ENCODE measurements around the gene SUPT20HL2. TPM values are rescaled to one million over a fixed set of nuclear protein-coding genes. Genes with fewer than 3 reads are reported as not detected.
"Not testable (repeated sequence)": the region's sequence is repeated elsewhere in the genome, so short reads cannot be mapped to it uniquely, and the experiment has no call there.

Gene SUPT20HL2
- total and polyA plus RNA-seq, 2 donors (not counting 3 experiments of a cell fraction or from before 2014, with no cell fraction given) = not detected

GRCh38 chrX:24310916-24311315 is 3.0 kb downstream of the SUPT20HL2 start:
- H2AFZ ChIP-seq (ENCODE audit: low read depth, low read length); H4K20me1 ChIP-seq (replicated peaks; ENCODE audit: control insufficient read depth, extremely low read depth, insufficient read depth, low read length); H3K4me1 ChIP-seq (ENCODE audit: control insufficient read depth, extremely low read depth, insufficient read depth, low read length); H3K27ac ChIP-seq (ENCODE audit: insufficient read depth, low read depth, low read length); H3K27me3 ChIP-seq (ENCODE audit: control insufficient read depth in 2 of 2, insufficient read depth in 2 of 2, low read length in 2 of 2); dilution Hi-C loops (cut with MboI; ENCODE audit: extremely low pct_ligation_motif_present, low sequenced_read_pairs); H3K4me2 ChIP-seq (ENCODE audit: insufficient read depth, low read length); BruUV-seq (replicated peaks); POLR2A ChIA-PET; intact Hi-C loops (cut with micrococcal nuclease); FAIRE-seq; H3K4me3 ChIP-seq (replicated peaks in 1 of 3; ENCODE audit: insufficient read depth in 1 of 3, low read depth in 1 of 3, low read length in 3 of 3); DNase-seq (ENCODE audit: low read depth, low spot score); CTCF ChIA-PET; H3K9me1 ChIP-seq (replicated peaks; ENCODE audit: control insufficient read depth, extremely low read depth, insufficient read depth, low read length); H3K36me3 ChIP-seq (ENCODE audit: control insufficient read depth in 2 of 2, extremely low read depth in 1 of 2, insufficient read depth in 2 of 2, low read length in 2 of 2); H3K9ac ChIP-seq (replicated peaks; ENCODE audit: extremely low read depth, insufficient read depth, low read length); H3K9me3 ChIP-seq (replicated peaks; ENCODE audit: control insufficient read depth, insufficient read depth, low read length); H3K79me2 ChIP-seq (ENCODE audit: control insufficient read depth, insufficient read depth, low read length): not testable (repeated sequence)

GRCh38 chrX:24309580-24310374 is 4.1 kb downstream of the SUPT20HL2 start:
- H3K9me3 ChIP-seq (replicated peaks; ENCODE audit: control insufficient read depth, insufficient read depth, low read length); H3K4me3 ChIP-seq (replicated peaks in 1 of 3; ENCODE audit: insufficient read depth in 1 of 3, low read depth in 1 of 3, low read length in 3 of 3); DNase-seq (ENCODE audit: low read depth, low spot score); dilution Hi-C loops (cut with MboI; ENCODE audit: extremely low pct_ligation_motif_present, low sequenced_read_pairs); H2AFZ ChIP-seq (ENCODE audit: low read depth, low read length); intact Hi-C loops (cut with micrococcal nuclease); H3K27me3 ChIP-seq (ENCODE audit: control insufficient read depth in 2 of 2, insufficient read depth in 2 of 2, low read length in 2 of 2); H3K4me1 ChIP-seq (ENCODE audit: control insufficient read depth, extremely low read depth, insufficient read depth, low read length); H3K36me3 ChIP-seq (ENCODE audit: control insufficient read depth in 2 of 2, extremely low read depth in 1 of 2, insufficient read depth in 2 of 2, low read length in 2 of 2); H3K79me2 ChIP-seq (ENCODE audit: control insufficient read depth, insufficient read depth, low read length); H3K9ac ChIP-seq (replicated peaks; ENCODE audit: extremely low read depth, insufficient read depth, low read length); H4K20me1 ChIP-seq (replicated peaks; ENCODE audit: control insufficient read depth, extremely low read depth, insufficient read depth, low read length); POLR2A ChIA-PET; BruUV-seq (replicated peaks); H3K9me1 ChIP-seq (replicated peaks; ENCODE audit: control insufficient read depth, extremely low read depth, insufficient read depth, low read length); H3K4me2 ChIP-seq (ENCODE audit: insufficient read depth, low read length); CTCF ChIA-PET; H3K27ac ChIP-seq (ENCODE audit: insufficient read depth, low read depth, low read length): not testable (repeated sequence)
- FAIRE-seq = peak; percentile 52

- CTCF ChIA-PET; dilution Hi-C loops (cut with MboI; ENCODE audit: extremely low pct_ligation_motif_present, low sequenced_read_pairs); H3K79me2 ChIP-seq (ENCODE audit: control insufficient read depth, insufficient read depth, low read length); DNase-seq (ENCODE audit: low read depth, low spot score); H3K4me3 ChIP-seq (replicated peaks in 1 of 3; ENCODE audit: insufficient read depth in 1 of 3, low read depth in 1 of 3, low read length in 3 of 3); H3K4me1 ChIP-seq (ENCODE audit: control insufficient read depth, extremely low read depth, insufficient read depth, low read length); H3K9me1 ChIP-seq (replicated peaks; ENCODE audit: control insufficient read depth, extremely low read depth, insufficient read depth, low read length); POLR2A ChIA-PET; H2AFZ ChIP-seq (ENCODE audit: low read depth, low read length); intact Hi-C loops (cut with micrococcal nuclease); H3K9ac ChIP-seq (replicated peaks; ENCODE audit: extremely low read depth, insufficient read depth, low read length); H3K36me3 ChIP-seq (ENCODE audit: control insufficient read depth in 2 of 2, extremely low read depth in 1 of 2, insufficient read depth in 2 of 2, low read length in 2 of 2); H4K20me1 ChIP-seq (replicated peaks; ENCODE audit: control insufficient read depth, extremely low read depth, insufficient read depth, low read length); H3K27me3 ChIP-seq (ENCODE audit: control insufficient read depth in 2 of 2, insufficient read depth in 2 of 2, low read length in 2 of 2); H3K4me2 ChIP-seq (ENCODE audit: insufficient read depth, low read length); H3K27ac ChIP-seq (ENCODE audit: insufficient read depth, low read depth, low read length); H3K9me3 ChIP-seq (replicated peaks; ENCODE audit: control insufficient read depth, insufficient read depth, low read length); BruUV-seq (replicated peaks): not testable (repeated sequence)
- peak; percentile 80 for FAIRE-seq
These were observed 5.1 kb downstream of the SUPT20HL2 start for GRCh38 chrX:24308803-24309202.
